ENCODE data around the gene TANC1.

Gene TANC1

GRCh38 chr2:159137511-159138241 lies 169.2 kb downstream of the TANC1 start:
- no peaks in the 10 kb centered on the region for H3K9me3 ChIP-seq (ENCODE audit: insufficient read depth, low read depth, low read length)
- no peaks in the 10 kb centered on the region for H4K20me1 ChIP-seq (ENCODE audit: insufficient read depth, low read length, poor library complexity, severe bottlenecking)
- no peaks in the 10 kb centered on the region for H3K27me3 ChIP-seq (ENCODE audit: insufficient read depth, low read length, poor library complexity, severe bottlenecking)
- H3K4me2 ChIP-seq (ENCODE audit: low read depth, low read length, poor library complexity, severe bottlenecking): no peak overlapping the region
- no peaks in the 10 kb centered on the region for H3K9me2 ChIP-seq (replicated peaks; ENCODE audit: low read depth, low read length)
- no peaks in the 10 kb centered on the region for H3K79me2 ChIP-seq (ENCODE audit: insufficient read depth, low read length)
- H3K9ac ChIP-seq (ENCODE audit: low read depth, low read length, poor library complexity, severe bottlenecking): no peak overlapping the region
- no peak for TF ChIP-seq CTCF (conservative IDR thresholded peaks at IDR 0.05; ENCODE audit: low read length)
- no peak for TF ChIP-seq EZH2phosphoT487 (IDR thresholded peaks at IDR 0.05; ENCODE audit: borderline replicate concordance)
- no peak overlapping the region for H2AFZ ChIP-seq (ENCODE audit: low read length)
- no peak overlapping the region for H3K4me3 ChIP-seq (ENCODE audit: low read length, poor library complexity, severe bottlenecking)
- H3K36me3 ChIP-seq (ENCODE audit: insufficient read depth, low read length): no peaks in the 10 kb centered on the region
- no peaks in the 10 kb centered on the region for H3F3A ChIP-seq (ENCODE audit: low read depth)
- H3K4me1 ChIP-seq (ENCODE audit: insufficient read depth, low read length, poor library complexity, severe bottlenecking): peaks cover 5% of the 10 kb centered on the region

- Histone ChIP-seq H4K20me1 (ENCODE audit: insufficient read depth, low read length, poor library complexity, severe bottlenecking) (no peaks in the 10 kb centered on the region), H2AFZ (ENCODE audit: low read length) (no peak overlapping the region), H3K4me2 (ENCODE audit: low read depth, low read length, poor library complexity, severe bottlenecking) (no peak overlapping the region), H3F3A (ENCODE audit: low read depth) (no peaks in the 10 kb centered on the region), H3K4me1 (ENCODE audit: insufficient read depth, low read length, poor library complexity, severe bottlenecking) (peaks cover 5% of the 10 kb centered on the region), H3K9me3 (ENCODE audit: insufficient read depth, low read depth, low read length) (no peaks in the 10 kb centered on the region), H3K27me3 (ENCODE audit: insufficient read depth, low read length, poor library complexity, severe bottlenecking) (no peaks in the 10 kb centered on the region), H3K9ac (ENCODE audit: low read depth, low read length, poor library complexity, severe bottlenecking) (no peak overlapping the region), H3K4me3 (ENCODE audit: low read length, poor library complexity, severe bottlenecking) (no peak overlapping the region), H3K79me2 (ENCODE audit: insufficient read depth, low read length) (no peaks in the 10 kb centered on the region), H3K9me2 (replicated peaks; ENCODE audit: low read depth, low read length) (no peaks in the 10 kb centered on the region), H3K36me3 (ENCODE audit: insufficient read depth, low read length) (no peaks in the 10 kb centered on the region)
- no peak for TF ChIP-seq CTCF (conservative IDR thresholded peaks at IDR 0.05; ENCODE audit: low read length)
- TF ChIP-seq EZH2phosphoT487 (IDR thresholded peaks at IDR 0.05; ENCODE audit: borderline replicate concordance): no peak
Measured at GRCh38 chr2:159138642-159139182, 170.3 kb downstream of the TANC1 start.

- no peaks in the 10 kb centered on the region for H3K27me3 ChIP-seq (ENCODE audit: insufficient read depth, low read length, poor library complexity, severe bottlenecking)
- TF ChIP-seq EZH2phosphoT487 (IDR thresholded peaks at IDR 0.05; ENCODE audit: borderline replicate concordance) (no peak), CTCF (conservative IDR thresholded peaks at IDR 0.05; ENCODE audit: low read length) (no peak)
- no peaks in the 10 kb centered on the region for H3K9me3 ChIP-seq (ENCODE audit: insufficient read depth, low read depth, low read length)
- no peak overlapping the region for H3K4me2 ChIP-seq (ENCODE audit: low read depth, low read length, poor library complexity, severe bottlenecking)
- H3K4me3 ChIP-seq (ENCODE audit: low read length, poor library complexity, severe bottlenecking): no peak overlapping the region
- H3K36me3 ChIP-seq (ENCODE audit: insufficient read depth, low read length): no peaks in the 10 kb centered on the region
- H4K20me1 ChIP-seq (ENCODE audit: insufficient read depth, low read length, poor library complexity, severe bottlenecking): no peaks in the 10 kb centered on the region
- H3K79me2 ChIP-seq (ENCODE audit: insufficient read depth, low read length): no peaks in the 10 kb centered on the region
- H3K9ac ChIP-seq (ENCODE audit: low read depth, low read length, poor library complexity, severe bottlenecking): no peak overlapping the region
- H3K4me1 ChIP-seq (ENCODE audit: insufficient read depth, low read length, poor library complexity, severe bottlenecking): peaks cover 5% of the 10 kb centered on the region
- H2AFZ ChIP-seq (ENCODE audit: low read length): no peak overlapping the region
- H3K9me2 ChIP-seq (replicated peaks; ENCODE audit: low read depth, low read length): no peaks in the 10 kb centered on the region
- no peaks in the 10 kb centered on the region for H3F3A ChIP-seq (ENCODE audit: low read depth)
Measured at GRCh38 chr2:159139216-159139933, 170.9 kb downstream of the TANC1 start.
